NCI-H146 (cell line): ENCODE measurements around the gene AP3D1.
"Not testable (repeated sequence)": the region's sequence is repeated elsewhere in the genome, so short reads cannot be mapped to it uniquely, and the experiment has no call there.

Experiments
- DNase-seq: peaks from one replicate; lab custom pipeline; 2025; lab: John Stamatoyannopoulos, UW

Gene AP3D1

GRCh38 chr19:2128252-2128651 lies 23.1 kb downstream of the AP3D1 start:
- DNase-seq: not testable (repeated sequence)

GRCh38 chr19:2127758-2128157 lies 23.6 kb downstream of the AP3D1 start:
- DNase-seq: no peak

- DNase-seq: no peak
Measured at GRCh38 chr19:2126879-2127518, 24.4 kb downstream of the AP3D1 start.

DNA sequence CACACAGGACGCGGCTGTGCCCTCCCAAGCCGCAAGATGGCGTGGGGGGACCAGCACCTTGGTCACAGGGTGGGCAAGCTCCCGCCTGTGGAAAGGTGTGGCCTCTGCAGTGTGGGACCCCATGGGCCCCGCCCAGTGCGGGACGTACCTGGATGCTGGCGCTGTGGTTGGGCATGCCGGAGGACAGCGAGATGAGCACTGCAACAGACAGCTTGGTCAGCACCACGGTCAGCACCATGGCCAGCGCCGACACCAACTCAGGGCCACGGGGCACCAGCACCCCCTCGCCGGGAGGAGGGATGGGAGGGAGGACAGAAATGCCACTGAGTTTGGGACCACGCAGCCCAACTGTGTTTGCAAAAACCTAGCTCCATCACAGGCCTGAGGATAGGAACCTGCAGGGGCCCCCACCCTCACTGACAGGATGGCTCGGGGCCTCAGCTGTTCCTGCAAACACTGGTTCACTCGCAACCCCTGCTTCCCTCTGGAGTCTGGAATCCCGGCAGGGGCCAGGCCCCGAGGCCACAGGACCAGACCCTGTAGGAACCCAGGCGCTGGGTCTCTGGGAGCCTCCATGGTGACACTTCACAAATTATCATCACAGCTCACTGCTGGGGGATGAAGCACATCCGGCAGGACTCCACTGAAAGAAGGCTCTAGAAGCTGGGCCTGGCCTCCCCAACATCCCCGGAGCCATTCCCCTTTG lies 27.5 kb downstream of the AP3D1 start:
- DNase-seq: no peak

DNA sequence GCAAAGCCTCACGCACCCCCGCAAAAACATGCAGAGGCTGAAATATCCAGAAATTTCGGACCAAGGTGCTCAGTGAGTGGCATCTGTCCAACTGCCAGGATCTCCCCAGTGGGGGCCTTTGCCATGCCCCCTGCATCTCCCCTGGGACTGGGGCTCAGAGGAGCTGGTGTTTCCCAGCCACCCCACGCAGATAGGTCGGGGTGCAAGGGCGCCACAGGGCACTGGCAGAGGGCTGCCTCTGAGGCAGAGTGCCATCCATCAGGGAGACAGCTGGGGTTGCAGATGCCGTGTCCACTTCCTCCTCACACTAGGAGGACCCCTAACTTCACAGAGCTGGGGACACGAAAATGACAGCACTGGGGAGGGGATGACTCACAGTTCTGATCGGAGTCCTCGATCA lies 28.4 kb downstream of the AP3D1 start:
- no peak for DNase-seq

- DNase-seq: no peak
Measured at GRCh38 chr19:2122251-2122650, 29.1 kb downstream of the AP3D1 start.

- DNase-seq: no peak
Measured at GRCh38 chr19:2121416-2122051, 29.8 kb downstream of the AP3D1 start.

- no peak for DNase-seq
Measured at GRCh38 chr19:2120821-2121220, 30.5 kb downstream of the AP3D1 start.

DNA sequence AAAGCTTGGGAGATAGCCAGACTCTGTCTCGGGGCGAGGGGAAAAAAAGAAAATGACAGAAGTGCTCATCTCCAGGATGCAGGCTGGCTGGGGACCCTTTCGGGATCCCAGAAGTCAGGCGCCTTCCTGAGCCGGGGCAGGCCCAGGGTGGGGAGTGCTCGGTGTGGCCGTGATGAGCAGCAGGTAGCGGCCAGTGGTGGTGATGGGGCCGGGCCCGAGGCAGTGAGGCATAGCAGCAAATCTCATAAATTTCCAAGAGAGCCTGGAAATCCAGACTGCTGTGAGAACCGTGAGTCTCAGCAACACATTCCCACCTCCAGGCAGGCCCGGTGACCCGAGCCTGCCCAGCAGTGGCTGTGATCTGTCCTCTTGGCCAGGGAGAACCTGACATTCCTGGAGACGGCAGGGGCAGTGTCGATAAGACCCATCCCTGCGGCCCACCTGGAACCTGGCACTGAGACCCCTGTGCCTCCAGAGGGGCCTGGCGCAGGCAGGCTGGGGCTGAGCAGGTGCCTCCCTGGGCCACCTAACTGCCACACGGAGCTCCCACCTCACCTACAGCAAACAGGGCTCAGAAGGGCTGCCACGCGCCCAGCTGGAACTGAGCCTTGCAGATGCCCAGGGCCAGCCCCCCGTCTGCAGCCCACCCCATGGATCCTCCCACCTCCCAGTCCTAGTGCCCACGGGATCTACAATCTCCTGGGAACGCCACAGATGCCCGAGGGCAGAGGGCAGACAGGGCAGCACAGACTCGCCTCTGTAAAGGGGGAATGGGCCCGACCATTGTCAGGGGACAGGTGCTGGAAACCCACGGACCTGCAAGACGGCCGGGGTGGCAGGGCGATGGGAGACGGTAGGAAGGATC lies 31.2 kb downstream of the AP3D1 start:
- no peak for DNase-seq

DNA sequence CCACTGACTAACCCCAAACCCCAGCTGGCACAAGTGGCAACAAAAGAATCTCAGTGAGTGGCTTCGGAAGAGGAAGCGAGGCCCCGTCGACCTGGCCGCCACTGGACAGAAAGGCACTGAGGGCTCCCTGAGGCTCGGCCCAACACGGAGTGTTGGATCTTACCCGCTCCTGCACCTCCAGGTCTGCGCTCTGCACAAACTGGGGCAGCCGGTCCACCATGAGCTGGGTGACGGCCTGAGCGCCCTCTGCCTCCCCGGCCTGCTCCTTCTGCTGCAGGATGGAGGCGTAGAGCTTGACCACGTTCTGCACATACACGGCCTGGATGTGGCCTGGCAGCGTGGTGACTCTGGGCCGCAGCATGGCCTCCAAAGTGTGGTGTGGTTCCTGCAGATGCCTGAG lies 32.9 kb downstream of the AP3D1 start:
- no peak for DNase-seq

GRCh38 chr19:2117215-2117960 lies 34.0 kb downstream of the AP3D1 start:
- DNase-seq: no peak

GRCh38 chr19:2116507-2116906 lies 34.9 kb downstream of the AP3D1 start:
- DNase-seq: no peak

DNA sequence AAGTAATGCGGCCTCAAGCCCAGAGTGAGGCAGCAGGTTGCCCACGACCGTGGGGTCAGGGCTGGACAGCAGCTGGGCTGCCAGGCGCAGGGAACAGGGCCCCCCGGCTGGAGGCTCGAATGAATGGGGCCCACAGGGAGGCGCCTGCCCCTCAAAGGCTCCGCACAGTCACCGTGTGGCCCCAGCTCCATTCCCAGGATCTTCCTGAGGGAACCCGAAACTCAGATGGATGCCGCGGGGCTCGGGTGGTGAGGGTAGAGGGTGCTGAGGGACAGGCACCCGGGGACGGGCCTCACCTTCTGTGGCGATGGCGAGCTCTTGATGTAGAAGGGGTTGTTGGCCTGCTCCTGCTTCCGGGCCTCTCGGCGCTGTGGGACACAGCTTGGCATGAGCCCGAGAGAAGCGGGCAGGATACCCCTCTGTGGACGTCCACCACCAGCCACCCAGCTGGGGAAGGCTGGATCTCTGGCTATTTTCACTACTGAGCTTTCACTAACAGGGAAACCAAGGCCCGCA lies 35.4 kb downstream of the AP3D1 start:
- no peak for DNase-seq

GRCh38 chr19:2115324-2115723 lies 36.0 kb downstream of the AP3D1 start:
- DNase-seq: no peak

GRCh38 chr19:2114821-2115220 lies 36.5 kb downstream of the AP3D1 start:
- DNase-seq: no peak

- DNase-seq: no peak
Measured at GRCh38 chr19:2114218-2114617, 37.1 kb downstream of the AP3D1 start.

DNA sequence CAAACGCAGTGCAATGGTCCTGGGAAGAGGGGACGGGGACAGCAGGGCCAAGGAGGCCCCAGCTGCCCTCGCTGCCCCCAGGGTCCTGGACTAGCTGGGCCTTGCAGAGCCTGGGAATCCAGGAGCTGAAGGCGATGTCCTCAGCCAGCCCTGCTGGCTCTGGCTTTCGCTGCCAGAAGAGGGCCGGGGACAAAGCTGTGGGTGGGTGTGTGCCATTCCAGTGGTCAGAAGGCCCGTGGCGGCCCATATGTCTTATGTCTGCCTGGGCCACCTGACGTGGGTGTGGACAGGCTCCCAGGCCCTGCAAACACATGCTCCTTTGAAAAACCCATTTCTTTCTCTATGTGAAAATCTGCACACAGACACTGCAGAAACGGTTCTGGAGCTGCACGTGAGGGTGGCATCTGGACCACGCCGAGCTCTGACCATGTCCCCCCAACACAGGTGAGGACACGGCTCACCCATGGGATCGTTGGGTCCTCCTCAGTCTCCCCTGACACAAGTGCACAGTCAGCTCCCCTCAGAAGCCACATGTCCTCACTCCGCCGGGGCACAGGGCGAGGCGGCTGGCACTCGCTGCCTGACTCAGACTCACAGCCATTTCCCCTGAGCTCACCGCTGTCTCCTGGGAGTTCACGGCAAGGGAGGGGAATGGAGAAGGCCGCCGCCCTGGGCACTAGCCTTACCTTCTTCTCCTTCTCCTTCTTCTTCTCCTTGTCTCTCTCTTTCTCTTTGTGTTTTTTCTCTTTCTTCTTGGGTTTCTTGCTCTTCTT lies 37.7 kb downstream of the AP3D1 start:
- no peak for DNase-seq

DNA sequence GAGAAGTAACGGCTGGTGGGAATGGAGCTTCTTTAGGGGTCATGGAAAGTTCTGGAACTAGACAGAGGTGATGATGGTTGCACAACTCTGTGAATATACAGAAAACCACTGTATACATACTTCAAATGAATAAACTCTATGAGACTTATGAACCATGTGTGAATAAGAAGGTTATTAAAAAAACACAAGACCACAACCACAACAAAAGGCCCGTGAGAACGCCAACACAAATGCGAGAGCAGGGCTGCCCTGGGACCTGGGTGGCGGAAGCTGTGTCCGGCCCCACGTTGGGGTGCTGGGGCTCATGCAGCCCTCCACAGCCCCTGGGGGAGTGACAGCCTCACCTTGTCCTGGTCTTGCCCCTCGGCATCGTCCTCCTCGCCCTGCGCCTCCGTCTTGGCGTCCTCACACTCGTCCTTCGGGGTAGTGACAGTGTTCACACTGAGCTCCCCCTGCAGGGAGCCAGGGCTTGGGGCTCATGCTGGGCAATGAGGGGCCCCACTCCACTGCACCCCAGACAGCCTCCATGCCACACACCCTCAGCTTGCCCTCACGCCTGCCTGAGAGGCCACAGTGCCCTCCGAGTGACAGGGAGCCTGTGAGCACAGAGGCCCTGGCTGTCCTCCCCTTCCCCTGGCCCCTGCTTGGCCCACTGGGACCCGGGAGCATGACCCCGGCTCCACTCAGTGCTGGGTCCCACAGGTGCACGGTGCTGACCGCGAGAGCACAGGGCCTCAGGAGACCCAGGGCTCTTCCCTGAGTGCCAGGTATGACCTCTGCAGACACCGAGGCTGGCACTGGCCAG lies 38.6 kb downstream of the AP3D1 start:
- no peak for DNase-seq

DNA sequence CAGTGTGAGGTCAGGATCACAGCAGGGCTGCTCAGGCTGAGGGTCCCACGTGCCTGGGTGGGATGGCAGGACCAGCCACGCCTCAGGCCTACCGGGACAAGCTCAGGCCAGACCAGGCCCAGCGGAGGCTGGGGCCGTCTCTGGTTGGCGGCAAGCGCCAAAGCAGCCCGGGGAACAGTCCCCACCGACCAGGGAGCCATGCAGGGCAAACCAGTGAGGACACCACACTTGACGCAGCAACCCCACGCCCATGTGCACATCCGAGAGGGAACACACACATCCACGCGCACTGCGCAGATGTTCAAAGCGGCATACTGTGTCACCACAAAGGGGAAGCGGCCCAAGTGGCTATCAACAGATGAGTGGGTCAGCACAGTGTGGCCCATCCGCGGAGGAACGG lies 39.5 kb downstream of the AP3D1 start:
- DNase-seq: no peak

DNA sequence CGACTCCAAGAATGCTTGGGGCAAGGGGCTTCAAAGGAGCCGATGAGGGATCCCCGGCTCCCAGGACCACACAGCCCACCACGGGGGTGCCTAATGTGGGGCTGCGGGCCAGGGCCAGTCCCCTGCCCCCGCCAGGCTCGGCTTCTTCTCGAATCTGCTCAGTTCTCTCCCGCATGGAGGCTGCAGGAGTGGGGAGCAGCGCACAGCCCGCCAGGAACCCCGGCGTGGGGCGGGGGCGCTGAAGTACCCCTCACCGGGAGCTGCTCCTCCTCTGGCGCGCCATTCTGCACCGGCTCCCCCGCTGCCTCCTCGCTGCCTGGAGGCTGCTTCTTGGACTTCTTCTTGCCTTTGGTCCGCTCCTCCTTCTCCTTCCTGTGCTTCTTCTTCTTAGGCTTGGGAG lies 39.9 kb downstream of the AP3D1 start:
- no peak for DNase-seq
